SK-N-SH (cell line): ENCODE measurements around the gene STPG2.

Source experiments
- CTCF ChIP-seq: fragments of 200-600 bp; sonication (generic); IDR thresholded peaks from 2 replicates; pipeline ENCODE4 v1.6.1; 2017; ENCODE audit warnings: antibody characterized with exemption, mild to moderate bottlenecking, moderate library complexity
- EP300 ChIP-seq, 2 experiments: IDR thresholded peaks; 2 replicates each; pipeline versions ENCODE4 v1.4.0 to v1.6.1; 2012; ENCODE audit warnings: borderline replicate concordance in 1 of 2, low read depth in 1 of 2, low read length in 1 of 2
- GATA2 ChIP-seq: sonication (generic); formaldehyde crosslinking; IDR thresholded peaks from 2 replicates; pipeline ENCODE4 v1.5.0; 2020; ENCODE audit warnings: mild to moderate bottlenecking, missing genetic modification reagents
- MAX ChIP-seq: IDR thresholded peaks from 2 replicates; pipeline ENCODE4 v1.4.0; 2012; ENCODE audit warnings: low read depth
- NFIC ChIP-seq: IDR thresholded peaks from 2 replicates; pipeline ENCODE4 v1.4.0; 2012; ENCODE audit warnings: borderline replicate concordance
- NRF1 ChIP-seq: IDR thresholded peaks from 2 replicates; pipeline ENCODE4 v1.6.1; 2012; ENCODE audit warnings: low read depth, mild to moderate bottlenecking, low read length
- PBX3 ChIP-seq: IDR thresholded peaks from 2 replicates; pipeline ENCODE4; 2012
- REST ChIP-seq: IDR thresholded peaks from 2 replicates; pipeline ENCODE4 v1.6.1; 2012; ENCODE audit warnings: mild to moderate bottlenecking, low read depth, low read length, moderate library complexity
- RFX5 ChIP-seq: IDR thresholded peaks from 2 replicates; pipeline ENCODE4 v1.6.1; 2012; ENCODE audit warnings: mild to moderate bottlenecking, improper control_type of control experiment, low read length
- TAF1 ChIP-seq: IDR thresholded peaks from 2 replicates; pipeline ENCODE4 v1.6.1; 2012; ENCODE audit warnings: low read depth, mild to moderate bottlenecking, low read length, moderate library complexity, borderline replicate concordance

DNA sequence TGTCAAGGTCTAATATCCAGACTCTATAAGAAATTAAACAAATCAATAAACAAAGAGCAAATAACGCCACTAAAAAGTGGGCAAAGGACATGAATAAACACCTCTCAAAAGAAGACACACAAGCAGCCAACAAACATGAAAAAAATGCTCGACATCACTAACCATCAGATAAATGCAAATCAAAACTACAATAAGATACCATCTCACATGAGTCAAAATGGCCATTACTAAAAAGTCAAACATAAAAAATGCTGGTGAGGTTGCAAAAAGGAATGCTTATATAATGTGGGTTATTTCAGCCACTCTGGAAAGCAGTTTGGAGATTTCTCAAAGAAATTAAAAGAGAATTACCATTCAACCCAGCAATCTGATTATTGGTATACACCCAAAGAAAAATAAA is 481.1 kb downstream of the STPG2 start:
- TF ChIP-seq CTCF (no peak), NFIC (peak; percentile 36; the same call in 1 of the 2 replicates), EP300 (IDR thresholded peaks at IDR 0.05; ENCODE audit: borderline replicate concordance in 1 of 2, low read depth in 1 of 2, low read length in 1 of 2) (peak in 1 of 2 experiments; percentile 66; a peak in 2 of 4 replicates), REST (no peak), PBX3 (peak; percentile 60), MAX (no peak), RFX5 (no peak), TAF1 (no peak), NRF1 (no peak), GATA2 (CRISPR knock-in tag) (no peak)
